Neural cell (in vitro differentiated cells): ENCODE results near the gene NCKAP5. TPM values are rescaled to one million over a fixed set of nuclear protein-coding genes. Genes with fewer than 3 reads are reported as not detected.

ENCODE experiments used
- H2AFZ ChIP-seq: fragments of 200-600, 300-800 bp; sonication (generic), shearing (Covaris generic); 2 replicates; pipeline ENCODE4 v1.6.0; 2014; ENCODE audit warnings: low read depth, mild to moderate bottlenecking, antibody characterized with exemption, low read length, moderate library complexity
- H3F3A ChIP-seq: fragments of 200-600 bp; shearing (Covaris generic); 2 replicates; pipeline ENCODE4 v1.6.1; 2016; ENCODE audit warnings: mild to moderate bottlenecking, moderate library complexity, mixed read lengths, antibody characterized with exemption, low read length; ENCODE audit not compliant: insufficient read depth, poor library complexity, severe bottlenecking
- H3K27ac ChIP-seq: fragments of 200-600, 300-800 bp; sonication (generic), shearing (Covaris generic); 2 replicates; pipeline ENCODE4 v1.5.1; 2014; ENCODE audit warnings: mild to moderate bottlenecking, low read length, moderate library complexity
- H3K27me3 ChIP-seq: fragments of 300-800, 200-600 bp; sonication (generic), shearing (Covaris generic); 2 replicates; pipeline ENCODE4 v1.6.0; 2014; ENCODE audit warnings: mild to moderate bottlenecking, low read depth, low read length, moderate library complexity; ENCODE audit not compliant: insufficient read depth
- H3K36me3 ChIP-seq: fragments of 300-800, 200-600 bp; sonication (generic), shearing (Covaris generic); 2 replicates; pipeline ENCODE4 v1.5.1; 2014; ENCODE audit warnings: mild to moderate bottlenecking, antibody characterized with exemption, low read length, moderate library complexity; ENCODE audit not compliant: insufficient read depth
- H3K4me2 ChIP-seq: fragments of 300-800, 200-600 bp; sonication (generic), shearing (Covaris generic); 2 replicates; pipeline ENCODE4 v1.6.0; 2014; ENCODE audit warnings: mild to moderate bottlenecking, low read length
- H3K4me3 ChIP-seq: fragments of 300-800, 200-600 bp; sonication (generic), shearing (Covaris generic); 2 replicates; pipeline ENCODE4 v1.5.1; 2014; ENCODE audit warnings: mild to moderate bottlenecking, low read length, moderate library complexity
- H3K79me2 ChIP-seq: fragments of 200-600 bp; shearing (Covaris generic); replicated peaks from 2 replicates; pipeline ENCODE4 v1.6.0; 2014; ENCODE audit warnings: mild to moderate bottlenecking, low read length, moderate library complexity; ENCODE audit not compliant: insufficient read depth
- H3K9ac ChIP-seq: fragments of 300-800, 200-600 bp; sonication (generic), shearing (Covaris generic); 2 replicates; pipeline ENCODE4 v1.6.1; 2016; ENCODE audit warnings: mild to moderate bottlenecking, low read length, mixed read lengths
- H3K9me2 ChIP-seq: fragments of 200-600 bp; shearing (Covaris generic); 2 replicates; pipeline ENCODE4 v1.6.1; 2016; ENCODE audit warnings: mild to moderate bottlenecking, low read length, mixed read lengths; ENCODE audit not compliant: insufficient read depth
- H3K9me3 ChIP-seq: fragments of 200-600, 300-800 bp; sonication (generic), shearing (Covaris generic); 2 replicates; pipeline ENCODE4 v1.6.1; 2016; ENCODE audit warnings: mild to moderate bottlenecking, mixed run types, low read length, moderate library complexity, mixed read lengths
- H4K20me1 ChIP-seq: fragments of 200-600 bp; shearing (Covaris generic); 2 replicates; pipeline ENCODE4 v1.6.1; 2016; ENCODE audit warnings: mild to moderate bottlenecking, mixed run types; ENCODE audit not compliant: insufficient read depth
- CTCF ChIP-seq: fragments of 450-650 bp; IDR thresholded peaks from 2 replicates; pipeline ENCODE4 v1.5.1; 2014; ENCODE audit warnings: antibody characterized with exemption, mild to moderate bottlenecking, moderate library complexity; ENCODE audit not compliant: poor library complexity, severe bottlenecking
- EP300 ChIP-seq: fragments of 450-650 bp; conservative IDR thresholded peaks from 2 replicates; pipeline ENCODE4 v1.6.1; 2014; ENCODE audit warnings: antibody characterized with exemption, mild to moderate bottlenecking, moderate library complexity; ENCODE audit not compliant: poor library complexity, severe bottlenecking
- EZH2 ChIP-seq: fragments of 200-600, 300-800 bp; shearing (Covaris generic), sonication (generic); IDR thresholded peaks from 2 replicates; pipeline ENCODE4 v1.6.1; 2014; ENCODE audit warnings: antibody characterized with exemption, low read length, borderline replicate concordance, mild to moderate bottlenecking; ENCODE audit not compliant: insufficient read depth, poor library complexity, severe bottlenecking
- MXI1 ChIP-seq: fragments of 450-650 bp; conservative IDR thresholded peaks from 2 replicates; pipeline ENCODE4 v1.6.1; 2014; ENCODE audit warnings: antibody characterized with exemption, mild to moderate bottlenecking; ENCODE audit not compliant: poor library complexity, severe bottlenecking
- POLR2AphosphoS5 ChIP-seq: IDR thresholded peaks from 2 replicates; pipeline ENCODE4 v1.6.1; 2012
- RAD21 ChIP-seq: fragments of 450-650 bp; conservative IDR thresholded peaks from 2 replicates; pipeline ENCODE4 v1.6.1; 2014; ENCODE audit warnings: antibody characterized with exemption, mild to moderate bottlenecking, moderate library complexity
- REST ChIP-seq: IDR thresholded peaks from 2 replicates; pipeline ENCODE4 v1.6.1; 2012; ENCODE audit warnings: borderline replicate concordance
- SMC3 ChIP-seq: fragments of 450-650 bp; conservative IDR thresholded peaks from 2 replicates; pipeline ENCODE4 v1.6.1; 2014; ENCODE audit warnings: antibody characterized with exemption, mild to moderate bottlenecking, moderate library complexity; ENCODE audit not compliant: poor library complexity
- TAF1 ChIP-seq: IDR thresholded peaks from 2 replicates; pipeline ENCODE4 v1.6.1; 2012; ENCODE audit warnings: low read depth
- polyA plus RNA-seq: library from polyadenylated mRNA; depleted of rRNA; stranded (reverse); fragments of >200 nt; gene quantifications from 2 replicates; pipeline ENCODE4 v1.2.3, GENCODE V29; 2014

Gene NCKAP5
- polyA plus RNA-seq, 1 donor from 2014 or later = 2.4 TPM

- Histone ChIP-seq H3K4me2 (no peak overlapping the region), H3K79me2 (no peaks in the 10 kb centered on the region), H3K27me3 (no peaks in the 10 kb centered on the region), H2AFZ (no peak overlapping the region), H3K9me3 (no peaks in the 10 kb centered on the region), H3K27ac (no peak overlapping the region), H3K4me3 (no peak overlapping the region), H3K9ac (no peak overlapping the region), H4K20me1 (no peaks in the 10 kb centered on the region), H3F3A (no peaks in the 10 kb centered on the region), H3K36me3 (no peaks in the 10 kb centered on the region), H3K9me2 (no peaks in the 10 kb centered on the region)
- TF ChIP-seq EZH2 = no peak
- no peak for TF ChIP-seq MXI1
- no peak for TF ChIP-seq RAD21
- TF ChIP-seq EP300 = no peak
- no peak for TF ChIP-seq TAF1
- TF ChIP-seq POLR2AphosphoS5 = no peak
- no peak for TF ChIP-seq CTCF
- no peak for TF ChIP-seq SMC3
- no peak for TF ChIP-seq REST
These were observed 137.0 kb downstream of the NCKAP5 start for GRCh38 chr2:133431289-133431688.

- H3K9me3 ChIP-seq = no peaks in the 10 kb centered on the region
- no peaks in the 10 kb centered on the region for H3K27me3 ChIP-seq
- H3K4me3 ChIP-seq = no peak overlapping the region
- no peaks in the 10 kb centered on the region for H3K9me2 ChIP-seq
- no peaks in the 10 kb centered on the region for H3F3A ChIP-seq
- no peaks in the 10 kb centered on the region for H4K20me1 ChIP-seq
- H3K4me2 ChIP-seq = no peak overlapping the region
- H3K9ac ChIP-seq = no peak overlapping the region
- H2AFZ ChIP-seq = no peak overlapping the region
- no peak overlapping the region for H3K27ac ChIP-seq
- TF ChIP-seq MXI1 = no peak
- TF ChIP-seq CTCF = no peak
- no peak for TF ChIP-seq RAD21
- TF ChIP-seq REST = no peak
- no peak for TF ChIP-seq SMC3
- TF ChIP-seq EP300 = no peak
- no peak for TF ChIP-seq TAF1
- TF ChIP-seq POLR2AphosphoS5 = no peak
- TF ChIP-seq EZH2 = no peak
- no peaks in the 10 kb centered on the region for H3K79me2 ChIP-seq
- no peaks in the 10 kb centered on the region for H3K36me3 ChIP-seq
These were observed 141.5 kb downstream of the NCKAP5 start for GRCh38 chr2:133426791-133427190.
